Osteocyte (in vitro differentiated cells): Measurements from ENCODE around the gene NRXN3. TPM values are rescaled to one million over a fixed set of nuclear protein-coding genes. Genes with fewer than 3 reads are reported as not detected.

ENCODE experiments used
- DNase-seq: peaks from one replicate; pipeline ENCODE4 v3.0.0; 2021; ENCODE audit warnings: mixed read lengths; ENCODE audit not compliant: unreplicated experiment; ENCODE audit errors: extremely low spot score
- H3K27ac Mint-ChIP-seq: one replicate; pipeline ENCODE4 v1.8.0; 2021; ENCODE audit warnings: mild to moderate bottlenecking, mixed read lengths; ENCODE audit not compliant: unreplicated experiment
- H3K27me3 Mint-ChIP-seq: one replicate; pipeline ENCODE4 v1.8.0; 2021; ENCODE audit warnings: mixed read lengths; ENCODE audit not compliant: unreplicated experiment
- H3K36me3 Mint-ChIP-seq: one replicate; pipeline ENCODE4 v1.8.0; 2021; ENCODE audit warnings: mixed read lengths; ENCODE audit not compliant: unreplicated experiment
- H3K4me1 Mint-ChIP-seq: one replicate; pipeline ENCODE4 v1.8.0; 2021; ENCODE audit warnings: mixed read lengths; ENCODE audit not compliant: unreplicated experiment
- H3K4me3 Mint-ChIP-seq: one replicate; pipeline ENCODE4 v1.8.0; 2021; ENCODE audit warnings: mild to moderate bottlenecking, moderate library complexity, mixed read lengths; ENCODE audit not compliant: unreplicated experiment
- H3K9me3 Mint-ChIP-seq: one replicate; pipeline ENCODE4 v1.8.0; 2021; ENCODE audit warnings: mixed read lengths; ENCODE audit not compliant: unreplicated experiment
- CTCF ChIP-seq: fragments of 200-600 bp; sonication (generic); IDR thresholded peaks from 2 replicates; pipeline ENCODE4 v1.5.0; 2021; ENCODE audit warnings: antibody characterized with exemption, mild to moderate bottlenecking, moderate library complexity
- total RNA-seq: library from RNA; stranded (reverse); gene quantifications from 2 replicates; pipeline ENCODE4 v1.2.1, GENCODE V29; 2021

Gene NRXN3
- total RNA-seq, 1 donor from 2014 or later: 26.5 TPM

GRCh38 chr14:79405512-79405910 is 1235.3 kb downstream of the NRXN3 start:
- DNase-seq: no peak
- TF ChIP-seq CTCF: no peak
- Mint-ChIP-seq H3K27ac (no peak overlapping the region), H3K27me3 (no peaks in the 10 kb centered on the region), H3K36me3 (peaks cover 2% of the 10 kb centered on the region), H3K4me1 (peaks cover 5% of the 10 kb centered on the region), H3K4me3 (no peak overlapping the region), H3K9me3 (no peaks in the 10 kb centered on the region)

- Mint-ChIP-seq H3K27ac (no peak overlapping the region), H3K4me1 (peaks cover 5% of the 10 kb centered on the region), H3K4me3 (no peak overlapping the region), H3K27me3 (no peaks in the 10 kb centered on the region), H3K36me3 (peaks cover 2% of the 10 kb centered on the region), H3K9me3 (no peaks in the 10 kb centered on the region)
- TF ChIP-seq CTCF: no peak
- DNase-seq: no peak
Observed at GRCh38 chr14:79407572-79407971, 1237.4 kb downstream of the NRXN3 start.

GRCh38 chr14:79408696-79409095 is 1238.5 kb downstream of the NRXN3 start:
- TF ChIP-seq CTCF: peak; percentile 13
- no peak for DNase-seq
- Mint-ChIP-seq H3K27me3 (no peaks in the 10 kb centered on the region), H3K4me3 (no peak overlapping the region), H3K36me3 (no peaks in the 10 kb centered on the region), H3K27ac (no peak overlapping the region), H3K9me3 (no peaks in the 10 kb centered on the region), H3K4me1 (peaks cover 7% of the 10 kb centered on the region)

- no peak for DNase-seq
- H3K36me3 Mint-ChIP-seq: no peaks in the 10 kb centered on the region
- H3K9me3 Mint-ChIP-seq: peaks cover 1% of the 10 kb centered on the region
- H3K4me3 Mint-ChIP-seq: no peak overlapping the region
- H3K27ac Mint-ChIP-seq: no peak overlapping the region
- no peak for TF ChIP-seq CTCF
- H3K4me1 Mint-ChIP-seq: peaks cover 2% of the 10 kb centered on the region
- H3K27me3 Mint-ChIP-seq: no peaks in the 10 kb centered on the region
Observed at GRCh38 chr14:79411403-79412174, 1241.4 kb downstream of the NRXN3 start.

GRCh38 chr14:79412822-79413221 is 1242.6 kb downstream of the NRXN3 start:
- no peak for DNase-seq
- Mint-ChIP-seq H3K4me1 (peaks cover 2% of the 10 kb centered on the region), H3K4me3 (no peak overlapping the region), H3K9me3 (peaks cover 5% of the 10 kb centered on the region), H3K27ac (no peak overlapping the region), H3K36me3 (peaks cover 2% of the 10 kb centered on the region), H3K27me3 (no peaks in the 10 kb centered on the region)
- TF ChIP-seq CTCF: no peak
